Neural cell (in vitro differentiated cells): Measurements from ENCODE around the gene LRIT3. TPM values are rescaled to one million over a fixed set of nuclear protein-coding genes. Genes with fewer than 3 reads are reported as not detected.

ENCODE experiments used
- H2AFZ ChIP-seq: fragments of 200-600, 300-800 bp; sonication (generic), shearing (Covaris generic); 2 replicates; pipeline ENCODE4 v1.6.0; 2014; ENCODE audit warnings: low read depth, mild to moderate bottlenecking, antibody characterized with exemption, low read length, moderate library complexity
- H3F3A ChIP-seq: fragments of 200-600 bp; shearing (Covaris generic); 2 replicates; pipeline ENCODE4 v1.6.1; 2016; ENCODE audit warnings: mild to moderate bottlenecking, moderate library complexity, mixed read lengths, antibody characterized with exemption, low read length; ENCODE audit not compliant: insufficient read depth, poor library complexity, severe bottlenecking
- H3K27ac ChIP-seq: fragments of 200-600, 300-800 bp; sonication (generic), shearing (Covaris generic); 2 replicates; pipeline ENCODE4 v1.5.1; 2014; ENCODE audit warnings: mild to moderate bottlenecking, low read length, moderate library complexity
- H3K27me3 ChIP-seq: fragments of 300-800, 200-600 bp; sonication (generic), shearing (Covaris generic); 2 replicates; pipeline ENCODE4 v1.6.0; 2014; ENCODE audit warnings: mild to moderate bottlenecking, low read depth, low read length, moderate library complexity; ENCODE audit not compliant: insufficient read depth
- H3K36me3 ChIP-seq: fragments of 300-800, 200-600 bp; sonication (generic), shearing (Covaris generic); 2 replicates; pipeline ENCODE4 v1.5.1; 2014; ENCODE audit warnings: mild to moderate bottlenecking, antibody characterized with exemption, low read length, moderate library complexity; ENCODE audit not compliant: insufficient read depth
- H3K4me2 ChIP-seq: fragments of 300-800, 200-600 bp; sonication (generic), shearing (Covaris generic); 2 replicates; pipeline ENCODE4 v1.6.0; 2014; ENCODE audit warnings: mild to moderate bottlenecking, low read length
- H3K4me3 ChIP-seq: fragments of 300-800, 200-600 bp; sonication (generic), shearing (Covaris generic); 2 replicates; pipeline ENCODE4 v1.5.1; 2014; ENCODE audit warnings: mild to moderate bottlenecking, low read length, moderate library complexity
- H3K79me2 ChIP-seq: fragments of 200-600 bp; shearing (Covaris generic); replicated peaks from 2 replicates; pipeline ENCODE4 v1.6.0; 2014; ENCODE audit warnings: mild to moderate bottlenecking, low read length, moderate library complexity; ENCODE audit not compliant: insufficient read depth
- H3K9ac ChIP-seq: fragments of 300-800, 200-600 bp; sonication (generic), shearing (Covaris generic); 2 replicates; pipeline ENCODE4 v1.6.1; 2016; ENCODE audit warnings: mild to moderate bottlenecking, low read length, mixed read lengths
- H3K9me2 ChIP-seq: fragments of 200-600 bp; shearing (Covaris generic); 2 replicates; pipeline ENCODE4 v1.6.1; 2016; ENCODE audit warnings: mild to moderate bottlenecking, low read length, mixed read lengths; ENCODE audit not compliant: insufficient read depth
- H3K9me3 ChIP-seq: fragments of 200-600, 300-800 bp; sonication (generic), shearing (Covaris generic); 2 replicates; pipeline ENCODE4 v1.6.1; 2016; ENCODE audit warnings: mild to moderate bottlenecking, mixed run types, low read length, moderate library complexity, mixed read lengths
- H4K20me1 ChIP-seq: fragments of 200-600 bp; shearing (Covaris generic); 2 replicates; pipeline ENCODE4 v1.6.1; 2016; ENCODE audit warnings: mild to moderate bottlenecking, mixed run types; ENCODE audit not compliant: insufficient read depth
- CTCF ChIP-seq: fragments of 450-650 bp; IDR thresholded peaks from 2 replicates; pipeline ENCODE4 v1.5.1; 2014; ENCODE audit warnings: antibody characterized with exemption, mild to moderate bottlenecking, moderate library complexity; ENCODE audit not compliant: poor library complexity, severe bottlenecking
- EP300 ChIP-seq: fragments of 450-650 bp; conservative IDR thresholded peaks from 2 replicates; pipeline ENCODE4 v1.6.1; 2014; ENCODE audit warnings: antibody characterized with exemption, mild to moderate bottlenecking, moderate library complexity; ENCODE audit not compliant: poor library complexity, severe bottlenecking
- EZH2 ChIP-seq: fragments of 200-600, 300-800 bp; shearing (Covaris generic), sonication (generic); IDR thresholded peaks from 2 replicates; pipeline ENCODE4 v1.6.1; 2014; ENCODE audit warnings: antibody characterized with exemption, low read length, borderline replicate concordance, mild to moderate bottlenecking; ENCODE audit not compliant: insufficient read depth, poor library complexity, severe bottlenecking
- MXI1 ChIP-seq: fragments of 450-650 bp; conservative IDR thresholded peaks from 2 replicates; pipeline ENCODE4 v1.6.1; 2014; ENCODE audit warnings: antibody characterized with exemption, mild to moderate bottlenecking; ENCODE audit not compliant: poor library complexity, severe bottlenecking
- POLR2AphosphoS5 ChIP-seq: IDR thresholded peaks from 2 replicates; pipeline ENCODE4 v1.6.1; 2012
- RAD21 ChIP-seq: fragments of 450-650 bp; conservative IDR thresholded peaks from 2 replicates; pipeline ENCODE4 v1.6.1; 2014; ENCODE audit warnings: antibody characterized with exemption, mild to moderate bottlenecking, moderate library complexity
- REST ChIP-seq: IDR thresholded peaks from 2 replicates; pipeline ENCODE4 v1.6.1; 2012; ENCODE audit warnings: borderline replicate concordance
- SMC3 ChIP-seq: fragments of 450-650 bp; conservative IDR thresholded peaks from 2 replicates; pipeline ENCODE4 v1.6.1; 2014; ENCODE audit warnings: antibody characterized with exemption, mild to moderate bottlenecking, moderate library complexity; ENCODE audit not compliant: poor library complexity
- TAF1 ChIP-seq: IDR thresholded peaks from 2 replicates; pipeline ENCODE4 v1.6.1; 2012; ENCODE audit warnings: low read depth
- polyA plus RNA-seq: library from polyadenylated mRNA; depleted of rRNA; stranded (reverse); fragments of >200 nt; gene quantifications from 2 replicates; pipeline ENCODE4 v1.2.3, GENCODE V29; 2014

LRIT3 gene
- polyA plus RNA-seq, 1 donor from 2014 or later, result 0.33 TPM

GRCh38 chr4:109827672-109828071 is 20.2 kb upstream of the LRIT3 start, which contains the start of gene RRH:
RRH (plus strand) TSS chr4:109827972; CDS start chr4:109828028, 56 bp downstream.
- Histone ChIP-seq H3K9me3 (no peaks in the 10 kb centered on the region), H2AFZ (no peak within 1 kb of the TSS), H3K36me3 (peaks cover 6% of the 10 kb centered on the region), H4K20me1 (no peaks in the 10 kb centered on the region), H3K4me3 (no peak within 1 kb of the TSS), H3K9me2 (no peaks in the 10 kb centered on the region), H3K4me2 (no peak within 1 kb of the TSS), H3K79me2 (no peaks in the 10 kb centered on the region), H3K27me3 (no peaks in the 10 kb centered on the region), H3K27ac (no peak within 1 kb of the TSS), H3F3A (no peaks in the 10 kb centered on the region), H3K9ac (no peak within 1 kb of the TSS)
- TF ChIP-seq EP300 (no peak), CTCF (no peak), POLR2AphosphoS5 (no peak), TAF1 (no peak), REST (no peak), RAD21 (no peak)

GRCh38 chr4:109833756-109834155 is 14.2 kb upstream of the LRIT3 start:
- Histone ChIP-seq H3K4me2 (no peak overlapping the region), H3K4me3 (no peak overlapping the region), H3K36me3 (no peaks in the 10 kb centered on the region), H3K9ac (no peak overlapping the region), H4K20me1 (no peaks in the 10 kb centered on the region), H3K9me3 (no peaks in the 10 kb centered on the region), H3K79me2 (no peaks in the 10 kb centered on the region), H3F3A (no peaks in the 10 kb centered on the region), H3K27me3 (no peaks in the 10 kb centered on the region), H3K27ac (no peak overlapping the region), H3K9me2 (no peaks in the 10 kb centered on the region), H2AFZ (no peak overlapping the region)
- TF ChIP-seq SMC3 (no peak), REST (no peak), EP300 (no peak), TAF1 (no peak), MXI1 (no peak), RAD21 (no peak), POLR2AphosphoS5 (no peak), EZH2 (no peak), CTCF (no peak)
